ENCODE results near the gene ADD1.
"Not testable (repeated sequence)": the region's sequence is repeated elsewhere in the genome, so short reads cannot be mapped to it uniquely, and the experiment has no call there.

The ADD1 gene

DNA sequence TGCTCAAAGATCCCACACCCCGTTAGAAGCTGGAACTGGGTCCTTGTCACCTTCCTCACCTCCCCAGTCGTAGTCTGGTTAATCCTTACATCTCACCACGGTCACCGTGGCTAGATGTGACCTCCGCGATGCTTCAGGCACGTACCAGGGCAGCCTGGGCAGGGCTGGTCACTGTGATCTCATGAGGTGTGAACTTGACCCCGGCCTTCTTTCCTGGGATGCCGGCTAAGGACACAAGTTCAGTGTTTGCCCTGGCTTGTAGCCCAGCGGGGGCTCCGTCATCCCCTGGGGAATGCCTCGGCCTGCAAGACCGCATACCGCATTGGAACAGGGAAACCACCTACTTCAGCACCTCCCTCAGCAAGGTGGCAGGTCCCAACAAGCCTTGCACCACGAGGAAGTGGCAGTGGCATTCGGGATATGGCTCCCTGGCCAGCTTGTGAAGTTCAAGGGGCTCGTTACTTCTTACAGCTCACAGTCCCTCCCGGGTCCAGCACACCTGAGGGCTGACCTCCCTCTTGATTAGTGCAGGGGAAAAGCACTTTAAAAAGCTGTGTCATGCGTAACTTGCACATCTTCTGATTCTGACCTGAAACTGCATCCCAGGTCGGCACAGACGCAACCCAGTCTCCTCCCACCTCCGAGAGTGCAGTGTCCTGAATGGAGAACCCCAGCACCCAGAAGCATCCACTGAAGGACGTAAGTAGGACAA is 93.7 kb downstream of the ADD1 start:
- DNase-seq: peak; percentile 58

DNA sequence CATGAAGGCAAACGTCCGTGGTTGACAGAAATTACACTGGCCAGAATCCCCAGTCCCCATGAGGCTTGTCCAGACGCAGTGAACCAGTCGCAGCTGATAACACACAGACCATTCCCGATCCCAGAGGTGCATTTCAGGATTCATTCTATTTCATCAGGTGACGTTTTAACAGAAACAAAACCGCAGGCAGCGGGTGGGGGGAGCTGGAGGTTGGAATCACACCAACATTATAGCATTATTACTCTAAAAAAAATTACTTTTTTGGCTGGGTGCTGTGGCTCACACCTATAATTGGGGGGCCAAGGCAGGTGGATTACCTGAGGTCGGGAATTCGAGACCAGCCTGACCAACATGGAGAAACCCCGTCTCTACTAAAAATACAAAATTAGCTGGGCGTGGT is 94.3 kb downstream of the ADD1 start:
- DNase-seq: no peak

DNA sequence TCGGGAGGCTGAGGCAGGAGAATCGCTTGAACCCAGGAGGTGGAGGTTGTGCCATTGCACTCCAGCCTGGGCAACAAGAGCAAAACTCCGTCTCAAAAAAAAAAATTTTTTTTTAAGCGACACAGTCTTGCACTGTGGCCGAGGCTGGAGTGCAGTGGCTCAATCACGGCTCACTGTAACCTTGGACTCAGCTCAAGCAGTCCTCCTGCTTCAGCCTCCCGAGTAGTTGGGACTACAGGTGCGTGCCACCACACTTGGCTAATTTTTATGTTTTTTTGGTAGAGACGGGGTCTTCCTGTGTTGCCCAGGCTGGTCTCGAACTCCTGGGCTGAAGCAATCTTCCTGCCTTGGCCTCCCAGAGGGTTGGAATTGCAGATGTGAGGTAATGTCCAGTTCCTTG is 94.8 kb downstream of the ADD1 start:
- not testable (repeated sequence) for DNase-seq

DNA sequence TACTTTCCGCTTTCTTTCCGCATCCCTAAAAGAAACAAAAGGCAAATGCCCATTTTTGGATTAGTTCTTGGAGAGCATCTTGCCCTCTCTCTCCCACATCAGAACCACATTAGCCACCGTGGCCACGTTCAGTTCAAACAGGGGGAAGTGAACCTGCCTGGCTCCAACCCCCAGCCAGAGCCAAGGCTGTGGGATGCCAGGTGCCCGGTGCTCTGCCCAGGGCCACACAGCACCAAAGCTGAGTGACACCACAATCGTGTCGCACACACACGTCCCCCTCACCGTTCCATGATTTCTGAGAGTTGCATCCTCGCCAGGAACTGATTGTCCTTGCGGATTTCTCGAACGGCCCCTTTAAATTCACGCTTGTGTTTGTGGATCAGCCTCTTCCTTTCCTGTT is 95.3 kb downstream of the ADD1 start:
- no peak for DNase-seq

DNA sequence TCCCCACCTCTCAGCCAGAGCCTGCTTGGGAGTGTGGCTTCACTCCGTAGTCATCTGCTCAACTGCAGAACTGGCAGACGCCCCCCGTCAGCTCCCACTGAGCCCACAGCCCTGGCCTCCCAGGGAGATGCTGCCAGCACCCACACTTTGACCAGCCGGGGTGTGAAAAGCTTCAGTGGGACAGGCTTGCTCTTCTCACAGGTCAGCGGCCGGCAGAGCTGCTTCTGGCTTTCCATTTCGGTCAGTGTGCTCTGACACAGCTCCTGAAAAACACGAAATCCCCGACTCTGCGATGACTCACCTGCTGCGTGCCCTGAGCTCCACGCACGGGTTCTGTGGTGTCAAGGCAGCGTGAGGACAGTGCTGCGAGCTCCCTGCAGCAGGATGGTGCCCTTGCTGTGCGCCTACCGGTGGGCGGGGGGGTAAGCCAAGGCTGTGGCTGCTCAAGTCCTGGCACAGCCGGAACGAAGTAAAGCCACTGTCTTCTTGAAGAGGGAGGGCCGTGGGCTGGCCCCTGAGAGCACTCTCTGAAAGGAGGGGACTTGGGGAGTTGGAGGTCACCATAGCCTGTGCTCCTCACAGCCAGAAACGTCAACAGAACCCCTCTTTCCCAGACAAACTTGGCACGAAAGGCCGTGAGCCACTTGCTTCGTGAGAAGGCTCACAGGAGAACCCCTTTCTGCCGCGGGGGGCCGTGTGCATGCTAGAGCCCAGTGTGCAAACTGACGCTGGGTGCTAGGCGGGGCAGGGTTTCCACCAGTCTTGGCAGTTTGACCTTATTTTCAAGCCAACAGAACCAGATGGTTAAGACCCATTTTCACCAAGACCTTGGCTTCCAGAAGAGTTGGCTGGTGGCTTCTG is 96.0 kb downstream of the ADD1 start:
- no peak for DNase-seq

DNA sequence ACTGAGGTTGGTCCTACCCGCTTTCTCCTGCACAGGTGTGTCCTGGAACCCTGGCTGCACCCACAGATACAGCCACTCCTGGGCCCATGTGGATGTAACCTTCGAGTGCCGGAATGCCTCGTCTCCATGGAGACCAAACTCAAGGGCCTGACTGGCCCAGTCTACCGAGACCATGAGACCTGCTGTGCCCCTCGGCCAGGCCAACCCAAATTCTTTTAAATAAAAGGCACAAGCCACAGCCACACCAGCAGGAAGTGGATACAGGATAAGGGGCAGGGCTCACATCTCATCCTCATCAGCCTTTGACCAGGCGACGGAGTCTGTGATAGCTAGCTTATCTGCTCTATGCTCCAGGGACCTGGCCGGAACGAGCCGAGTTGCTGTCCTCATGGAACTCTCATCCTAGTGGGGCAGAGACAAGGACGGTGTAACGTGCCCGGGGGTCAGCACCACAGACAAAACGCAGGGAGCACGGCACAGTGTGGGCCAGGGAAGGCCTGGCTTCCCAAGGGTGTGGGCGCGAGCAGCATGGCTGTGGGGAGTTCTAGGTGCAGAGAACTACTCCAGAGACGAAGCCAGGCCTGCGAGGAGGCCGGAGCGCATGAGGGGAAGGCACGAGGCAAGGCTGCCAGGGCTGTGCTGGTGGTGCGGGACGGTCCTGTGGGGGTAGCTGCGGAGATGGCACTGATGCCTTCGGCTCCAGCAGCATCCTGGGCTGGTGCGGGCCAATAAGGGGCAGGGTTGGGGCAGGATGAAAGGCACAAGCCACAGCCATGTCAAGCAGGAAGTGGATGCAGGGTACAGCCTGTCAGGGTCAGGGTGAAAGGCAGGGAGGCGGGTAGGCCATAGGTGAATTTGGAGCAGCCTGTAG is 96.9 kb downstream of the ADD1 start:
- DNase-seq: no peak

DNA sequence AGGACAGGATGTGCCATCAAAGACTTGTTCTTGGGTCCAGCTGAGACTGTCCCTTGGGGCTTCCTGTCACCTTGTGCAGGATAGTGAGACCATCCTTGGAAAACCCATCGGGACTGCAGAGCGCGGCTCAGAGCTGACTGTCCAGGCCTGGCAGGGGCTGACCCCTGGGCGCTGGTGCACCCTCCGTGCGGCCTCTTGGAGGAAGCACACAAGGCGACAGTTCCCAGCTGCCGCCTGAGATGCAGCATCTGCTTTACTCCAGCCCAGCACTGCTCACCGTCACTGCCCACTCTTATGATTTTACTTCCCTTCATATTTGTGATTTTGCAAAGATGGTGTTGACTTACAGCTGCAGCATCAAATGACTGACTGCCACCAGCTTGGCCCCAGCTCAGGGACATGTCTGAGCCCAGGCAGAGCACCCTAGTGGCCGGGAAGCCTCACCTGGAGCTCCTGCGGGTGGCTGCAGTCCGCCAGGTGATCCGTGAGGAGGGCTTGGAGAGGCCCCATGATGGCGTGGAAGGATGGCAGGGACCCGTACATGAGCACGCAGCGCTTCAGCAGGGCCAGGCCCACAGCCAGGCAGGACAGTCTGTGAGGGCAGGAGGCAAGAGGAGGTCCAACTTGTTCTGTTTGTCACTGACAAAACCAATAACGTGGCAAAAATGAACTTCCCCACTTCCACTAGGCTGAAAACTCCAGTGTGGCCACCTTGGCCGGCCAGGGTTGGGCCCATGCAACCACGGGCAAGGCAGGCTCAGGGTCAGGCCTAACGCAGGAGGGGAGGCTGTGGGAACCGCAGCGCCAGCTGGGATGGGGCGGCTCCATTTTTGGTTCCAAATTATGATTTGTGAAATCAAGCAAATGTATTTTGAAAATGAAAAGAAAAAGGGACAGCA is 97.7 kb downstream of the ADD1 start:
- no peak for DNase-seq

DNA sequence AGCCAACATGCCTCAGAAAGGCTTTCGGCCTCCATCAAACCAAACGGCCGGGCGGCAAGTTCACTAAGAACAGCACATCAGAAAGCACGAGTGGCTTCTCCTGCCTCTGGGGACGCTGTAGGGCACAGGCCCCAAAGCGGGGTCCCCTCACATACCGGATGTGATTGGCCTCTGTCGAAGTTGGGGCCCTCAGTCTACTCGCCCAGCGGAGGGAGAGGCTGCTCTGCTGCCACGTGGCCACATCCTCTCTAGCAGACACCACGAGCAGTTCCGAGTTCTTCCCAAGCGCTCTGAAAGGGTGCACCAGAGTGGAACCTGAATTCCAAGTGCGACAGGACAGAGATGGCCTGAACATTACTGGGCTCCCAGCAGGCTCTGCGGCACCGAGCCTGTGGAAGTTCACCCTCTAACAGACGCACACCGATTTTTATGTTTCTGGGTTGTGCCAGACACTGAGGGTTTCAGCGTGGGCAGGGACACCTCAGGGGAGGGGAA is 98.4 kb downstream of the ADD1 start:
- no peak for DNase-seq

DNA sequence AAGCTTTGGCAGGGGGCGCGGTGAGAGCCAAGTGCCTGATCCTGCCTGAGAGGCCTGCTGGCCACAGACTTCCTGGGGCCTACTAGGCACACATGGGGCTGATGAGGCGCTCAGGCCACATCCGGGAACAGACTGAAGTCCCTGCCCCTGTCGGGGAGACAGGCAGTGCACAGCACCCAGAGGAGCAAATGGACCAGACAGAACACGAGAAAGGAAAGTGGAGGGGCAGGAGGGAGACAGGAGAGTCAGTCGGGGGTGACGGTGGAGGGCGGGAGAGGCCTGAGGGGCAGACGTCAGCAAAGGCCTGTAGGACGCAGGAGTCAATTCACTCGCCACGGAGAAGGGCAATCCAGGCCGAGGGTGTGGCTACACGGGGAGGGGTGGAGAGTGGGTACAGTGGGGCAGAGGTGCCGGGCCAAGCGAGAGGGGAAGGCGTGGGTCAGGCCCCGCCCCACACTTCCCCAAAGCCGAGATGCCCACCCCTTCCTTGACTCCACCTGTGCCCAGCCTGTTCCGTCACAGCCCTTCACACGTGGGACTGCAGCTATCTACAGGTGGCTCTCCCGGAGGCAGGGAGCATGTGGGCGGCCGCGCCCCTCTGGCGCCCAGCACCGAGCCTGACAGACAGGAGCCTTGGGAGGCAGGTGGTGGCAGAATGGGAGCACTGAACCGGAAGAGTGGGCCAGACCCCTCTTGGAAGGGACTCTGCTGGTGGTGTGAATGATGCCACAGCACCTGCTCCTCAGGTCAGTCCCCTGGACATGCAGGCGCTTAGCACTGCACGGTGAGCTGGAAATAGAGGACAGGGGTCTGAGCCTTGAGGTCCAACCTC is 99.1 kb downstream of the ADD1 start:
- no peak for DNase-seq

DNA sequence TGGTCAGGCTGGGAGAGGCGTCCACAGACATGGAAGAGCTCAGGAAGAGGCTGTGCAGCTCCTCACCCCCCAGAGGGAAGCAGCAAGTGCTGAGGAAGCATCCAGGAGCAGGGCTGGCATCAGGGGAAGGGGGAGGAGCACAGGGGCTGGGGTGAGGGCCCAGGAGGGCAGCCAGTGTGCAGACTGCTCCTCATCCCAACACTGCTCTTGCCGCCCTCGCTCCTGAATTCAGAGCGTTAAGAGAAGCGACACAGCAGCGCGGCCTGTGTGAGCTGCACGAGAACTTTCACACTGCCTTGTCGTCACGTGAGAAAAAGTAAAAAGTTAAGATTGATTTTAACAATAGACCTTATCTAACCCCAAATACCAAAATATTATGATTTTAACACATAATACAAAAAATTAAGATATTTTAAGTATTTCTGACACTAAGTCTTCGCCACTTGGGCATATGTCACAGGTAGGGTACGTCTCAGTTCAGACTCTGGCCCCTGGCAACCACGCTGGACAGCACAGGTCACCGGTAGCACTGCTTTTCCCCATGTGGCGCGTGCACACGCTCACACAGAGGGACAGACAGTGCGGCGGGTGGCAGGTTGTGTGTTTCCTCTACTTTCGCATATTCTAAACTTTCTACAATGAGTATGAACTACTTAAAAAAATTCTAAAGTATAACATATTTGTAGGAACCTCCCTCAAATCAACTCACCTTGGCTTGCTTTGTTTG is 99.9 kb downstream of the ADD1 start:
- DNase-seq: no peak

DNA sequence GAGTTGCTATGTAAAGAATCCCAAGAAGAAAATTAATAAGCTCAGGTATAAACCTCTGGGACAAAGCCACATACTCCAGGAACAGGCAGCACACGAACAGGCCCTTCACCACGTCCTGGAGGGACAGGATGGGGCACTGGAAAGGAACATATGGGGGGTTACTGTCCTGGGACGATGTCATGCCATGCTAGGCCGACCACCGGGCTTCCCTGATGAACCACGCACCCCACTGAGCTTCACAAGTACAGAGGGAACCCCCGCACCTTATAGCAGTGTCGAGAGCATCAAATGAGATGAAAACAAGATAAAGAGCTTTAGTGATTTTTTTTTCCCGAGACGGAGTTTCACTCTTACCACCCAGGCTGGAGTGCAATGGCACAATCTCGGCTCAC is 100.4 kb downstream of the ADD1 start:
- DNase-seq: no peak

DNA sequence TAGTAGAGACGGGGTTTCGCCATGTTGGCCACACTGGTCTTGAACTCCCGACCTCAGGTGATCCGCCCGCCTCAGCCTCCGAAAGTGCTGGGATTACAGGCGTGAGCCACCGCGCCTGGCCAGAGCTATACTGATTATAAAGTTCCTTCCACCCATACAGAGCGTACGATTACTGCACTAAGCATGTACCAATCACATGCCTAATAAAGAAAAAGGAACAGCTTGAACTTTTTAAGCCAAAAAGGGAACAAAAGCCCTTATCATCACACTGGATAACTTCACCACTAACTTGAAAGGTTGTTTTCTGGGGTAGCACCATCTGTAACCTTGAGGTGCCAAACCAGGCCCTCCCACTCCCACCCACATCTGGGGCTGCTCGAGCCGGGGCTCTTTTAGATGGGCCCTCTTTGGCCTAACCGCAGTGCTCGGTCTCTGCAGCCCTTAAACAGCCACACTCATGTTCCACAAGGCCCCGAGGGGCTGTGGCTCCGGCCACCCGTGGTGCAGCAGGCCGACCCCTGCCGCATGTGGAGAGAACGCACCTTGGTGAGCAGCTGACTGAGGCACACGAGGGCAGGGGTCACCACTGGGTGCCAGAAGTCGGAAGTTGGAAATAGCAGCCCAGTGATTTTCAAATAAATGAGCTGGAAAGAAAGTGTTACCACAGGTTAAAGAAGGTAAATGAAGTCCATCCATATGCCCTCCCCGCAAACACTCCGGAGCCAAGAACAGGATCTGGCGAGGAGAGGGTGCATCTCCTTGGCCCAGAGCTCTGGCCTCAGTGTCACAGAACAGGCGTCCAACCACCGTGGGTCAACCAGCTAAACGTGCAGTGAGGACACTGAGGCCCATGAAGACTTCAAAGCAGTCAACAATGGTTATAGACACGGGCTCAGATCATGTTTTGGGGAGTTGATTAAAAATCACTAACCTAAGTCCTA is 101.2 kb downstream of the ADD1 start:
- DNase-seq: no peak

DNA sequence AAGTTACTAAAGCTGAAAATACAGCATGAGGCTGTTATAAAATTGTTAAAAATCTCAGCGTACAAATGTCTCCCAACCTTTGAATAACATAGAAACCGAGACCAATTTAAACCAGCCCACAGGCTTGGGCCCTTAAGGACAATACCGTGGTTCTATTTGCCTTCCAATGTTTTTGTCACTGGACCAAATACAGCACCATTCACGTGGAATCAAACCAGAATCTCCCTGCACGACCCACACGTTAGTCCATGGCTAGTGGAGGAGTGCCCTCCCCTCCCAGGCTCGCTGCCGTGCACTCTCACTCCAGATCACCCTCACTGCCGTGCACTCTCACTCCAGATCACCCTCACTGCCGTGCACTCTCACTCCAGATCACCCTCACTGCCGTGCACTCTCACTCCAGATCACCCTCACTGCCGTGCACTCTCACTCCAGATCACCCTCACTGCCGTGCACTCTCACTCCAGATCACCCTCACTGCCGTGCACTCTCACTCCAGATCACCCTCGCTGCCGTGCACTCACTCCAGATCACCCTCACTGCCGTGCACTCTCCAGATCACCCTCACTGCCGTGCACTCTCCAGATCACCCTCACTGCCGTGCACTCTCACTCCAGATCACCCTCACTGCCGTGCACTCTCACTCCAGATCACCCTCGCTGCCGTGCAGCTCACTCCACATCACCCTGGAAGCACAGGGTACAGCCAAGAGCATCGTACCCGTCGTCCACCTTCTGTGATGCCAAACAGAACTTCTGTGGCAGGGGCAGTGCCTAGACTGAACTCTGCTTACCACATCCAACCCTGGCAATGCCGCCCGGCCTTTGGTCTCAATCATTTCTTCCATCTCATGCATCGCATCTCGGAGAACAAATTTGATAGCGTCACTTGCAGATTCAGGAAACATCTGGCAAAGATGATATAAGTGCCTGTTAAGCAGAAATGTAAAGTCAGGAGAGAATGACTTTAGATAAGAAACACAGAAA is 102.3 kb downstream of the ADD1 start:
- DNase-seq: not testable (repeated sequence)

DNA sequence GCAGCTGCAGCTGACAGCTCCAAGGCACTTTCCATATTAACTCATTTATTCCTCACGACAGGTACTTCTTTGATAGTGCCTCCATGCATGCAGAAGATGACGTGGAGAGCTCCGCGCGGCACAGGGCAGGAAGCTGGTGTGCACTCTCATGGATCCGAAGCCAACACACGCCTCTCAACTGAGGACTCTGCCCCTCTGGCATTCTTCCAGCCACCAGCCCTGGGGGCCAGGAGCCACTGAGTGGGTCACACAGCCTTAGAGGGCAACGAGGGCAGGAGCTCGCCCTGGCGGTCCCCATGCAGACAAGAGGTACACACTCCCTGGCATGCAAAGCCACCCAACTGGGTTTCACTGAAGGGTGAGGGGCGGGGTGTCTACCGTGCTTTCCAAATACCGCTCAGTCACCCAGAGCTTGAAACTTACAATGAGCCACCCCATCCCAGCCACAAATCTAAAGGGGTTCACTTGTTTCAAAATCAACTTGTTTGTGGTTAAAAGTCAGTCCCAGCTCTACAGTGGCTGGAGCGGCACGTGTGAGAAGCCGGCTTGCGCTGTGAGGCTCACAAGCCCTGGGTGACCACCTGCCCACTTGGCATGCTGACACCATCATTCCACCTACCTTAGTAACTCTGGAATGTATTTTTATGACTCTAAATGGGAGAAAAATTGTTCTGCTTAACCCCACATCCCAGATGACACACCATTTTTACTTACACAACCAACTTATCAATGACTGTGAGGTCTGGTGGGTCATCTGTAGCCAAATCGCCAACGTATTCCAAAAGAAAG is 103.4 kb downstream of the ADD1 start:
- DNase-seq: no peak

DNA sequence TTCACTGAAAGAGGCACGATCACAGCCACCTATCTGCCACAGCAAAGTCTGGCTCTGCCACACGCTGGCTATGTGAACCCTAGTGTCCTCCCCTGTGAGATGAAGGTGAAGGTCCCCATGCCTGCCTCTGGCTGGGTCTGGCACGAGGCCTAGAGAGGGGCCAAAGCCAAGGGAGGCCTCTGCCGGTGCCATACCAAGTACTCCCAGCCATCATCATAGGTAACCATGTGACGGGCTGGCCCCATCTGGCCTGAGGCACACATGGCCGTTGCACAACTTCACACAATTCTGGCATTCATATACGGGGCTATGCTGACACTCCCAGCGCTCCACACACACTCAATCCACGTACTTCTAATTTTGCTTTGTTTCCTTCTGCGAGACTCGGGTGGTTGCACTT is 104.3 kb downstream of the ADD1 start:
- DNase-seq: no peak

DNA sequence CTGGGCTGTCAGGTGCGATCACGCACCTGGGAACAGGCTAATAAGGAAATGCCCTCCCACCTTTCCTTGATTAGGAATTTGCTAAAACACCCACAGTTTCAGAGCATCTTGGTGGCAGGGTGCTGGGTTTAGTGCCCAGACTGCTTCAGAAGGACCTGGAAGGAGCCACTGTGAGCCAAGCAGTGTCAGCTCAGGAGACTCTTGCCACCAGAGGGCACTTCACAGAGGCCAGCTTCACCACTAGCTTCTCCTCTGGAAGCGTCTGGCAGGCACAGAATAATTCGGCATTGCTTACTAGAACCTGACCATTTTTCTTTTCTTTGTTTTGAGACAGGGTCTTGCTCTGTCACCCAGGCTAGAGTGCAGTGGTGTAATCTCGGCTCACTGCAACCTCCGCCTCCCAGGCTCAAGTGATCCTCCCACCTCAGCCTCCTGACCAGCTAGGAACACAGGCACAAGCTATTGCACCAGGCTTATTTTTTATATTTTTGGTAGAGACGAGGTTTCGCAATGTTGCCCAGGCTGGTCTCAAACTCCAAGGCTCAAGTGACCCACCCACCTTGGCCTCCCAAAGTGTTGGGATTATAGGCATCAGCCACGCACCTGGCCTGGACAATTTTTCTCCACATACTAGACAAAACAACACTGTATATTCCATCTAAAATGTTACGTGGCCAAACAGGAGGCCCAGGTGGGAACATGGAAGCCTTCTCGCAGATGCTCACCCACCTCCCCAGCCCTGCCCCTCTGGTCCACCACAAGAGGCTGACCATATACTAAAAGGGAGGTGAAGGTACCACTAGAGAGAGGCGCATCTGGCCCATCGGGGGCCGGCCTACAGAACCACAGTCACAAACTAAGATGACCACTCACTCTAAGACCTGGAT is 105.5 kb downstream of the ADD1 start:
- DNase-seq: no peak

Measured in activated CD4-positive, alpha-beta T cell treated with anti-CD3 and anti-CD28 coated beads, Interleukin-2, Interleukin-6, amounts not matched to agents 100 ng/mL and 50 ng/mL, durations not matched to agents 16 hours and 8 hours (primary cell).